HK-2 (cell line): ENCODE data around the gene SLC34A2.

Experiments
- DNase-seq: peaks from one replicate; pipeline ENCODE4 v3.0.0-alpha.2; 2018; ENCODE audit not compliant: unreplicated experiment

Gene SLC34A2

DNA sequence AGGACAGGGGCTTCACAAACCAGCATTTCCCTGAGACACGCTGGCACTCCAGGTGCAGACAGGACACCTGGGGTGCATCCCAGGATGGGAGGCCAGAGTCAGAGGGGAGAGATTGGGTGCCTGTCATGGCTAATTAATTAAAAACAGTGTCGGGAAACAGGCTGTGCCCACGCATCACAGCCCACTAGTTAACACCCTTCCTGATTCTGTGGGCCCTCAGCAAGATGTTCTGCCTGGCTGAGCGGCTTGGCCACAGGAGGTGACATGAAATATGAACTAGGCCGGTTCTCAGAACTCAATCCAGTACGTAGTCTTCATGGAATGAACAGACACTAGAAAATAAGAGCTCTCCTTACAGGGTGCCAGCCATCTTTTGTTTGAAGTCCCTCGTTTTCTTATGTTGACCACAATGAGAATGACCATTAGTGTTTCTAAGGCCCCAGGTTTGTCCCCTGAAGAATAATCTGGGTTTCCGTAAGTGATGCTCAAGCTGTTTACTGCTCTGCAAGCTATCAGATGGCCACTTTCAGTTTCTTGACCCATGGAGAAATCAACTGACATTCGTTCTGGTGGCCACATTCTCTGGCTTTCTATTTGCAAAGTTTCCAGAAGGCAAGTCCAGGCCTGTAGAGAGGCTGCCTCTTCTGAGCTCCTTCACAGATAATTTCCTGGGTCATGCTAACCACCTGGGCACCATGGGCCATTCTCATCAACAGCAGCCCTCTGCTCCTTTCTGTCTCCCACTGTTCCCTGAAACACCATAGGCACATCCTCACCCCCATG, 72.3 kb downstream of the SLC34A2 start:
- no peak for DNase-seq
